22Rv1 (cell line): ENCODE results near the gene ENKD1.

ENCODE experiments used
- ZFX ChIP-seq: fragments of 450-650 bp; IDR thresholded peaks from 2 replicates; pipeline ENCODE4 v1.6.1; 2017; ENCODE audit warnings: antibody characterized with exemption, borderline replicate concordance
- TF ChIP-seq, protein P1 (sequence below): fragments of 450-650 bp; IDR thresholded peaks from 2 replicates; pipeline ENCODE4 v1.5.1; 2017; ENCODE audit warnings: mild to moderate bottlenecking

DNA sequence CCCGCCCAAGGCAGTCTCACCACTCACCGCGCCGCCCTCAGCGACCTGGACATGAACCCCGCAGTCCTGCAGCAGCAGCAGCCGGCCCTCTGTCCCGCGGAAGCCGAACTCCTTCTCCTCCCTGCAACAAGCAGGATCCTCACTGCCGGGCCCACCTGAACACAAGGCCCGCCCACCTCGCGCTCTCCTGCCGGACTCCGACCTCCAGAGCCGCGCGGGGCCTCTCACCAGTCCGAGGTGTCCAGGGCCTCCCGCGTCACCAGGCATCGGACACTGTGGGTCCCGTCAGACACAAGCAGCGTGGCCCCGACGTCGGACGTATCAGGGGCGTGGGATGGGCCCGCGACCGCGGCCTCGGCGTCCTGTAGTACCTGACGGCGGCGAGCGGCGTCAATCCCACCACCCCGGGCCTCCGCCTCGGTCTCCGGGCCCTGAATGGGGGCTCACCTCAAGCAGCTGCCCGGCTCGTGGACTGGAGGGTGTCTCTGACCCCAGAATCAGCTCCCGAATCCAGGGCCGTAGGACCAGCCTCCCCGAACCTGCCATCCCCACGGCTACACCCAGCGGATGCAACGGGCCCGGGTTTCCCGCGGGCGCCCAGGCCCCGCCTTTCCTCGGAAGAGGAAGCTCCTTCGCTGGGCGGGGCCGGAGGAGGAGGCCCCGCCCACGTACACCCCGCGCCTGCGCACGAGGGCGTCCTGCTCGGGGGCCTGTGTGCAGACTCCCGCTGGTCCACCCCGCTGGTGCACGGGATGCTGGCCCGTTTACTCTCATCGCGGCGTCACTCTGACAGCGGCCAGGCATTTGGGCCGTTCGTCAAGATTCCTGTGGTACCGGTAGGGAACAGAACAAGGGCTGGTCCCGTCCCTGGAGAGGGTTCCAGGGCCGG is 6.6 kb downstream of the ENKD1 start, which contains the start of gene ACD:
- TF ChIP-seq, protein P1, sequence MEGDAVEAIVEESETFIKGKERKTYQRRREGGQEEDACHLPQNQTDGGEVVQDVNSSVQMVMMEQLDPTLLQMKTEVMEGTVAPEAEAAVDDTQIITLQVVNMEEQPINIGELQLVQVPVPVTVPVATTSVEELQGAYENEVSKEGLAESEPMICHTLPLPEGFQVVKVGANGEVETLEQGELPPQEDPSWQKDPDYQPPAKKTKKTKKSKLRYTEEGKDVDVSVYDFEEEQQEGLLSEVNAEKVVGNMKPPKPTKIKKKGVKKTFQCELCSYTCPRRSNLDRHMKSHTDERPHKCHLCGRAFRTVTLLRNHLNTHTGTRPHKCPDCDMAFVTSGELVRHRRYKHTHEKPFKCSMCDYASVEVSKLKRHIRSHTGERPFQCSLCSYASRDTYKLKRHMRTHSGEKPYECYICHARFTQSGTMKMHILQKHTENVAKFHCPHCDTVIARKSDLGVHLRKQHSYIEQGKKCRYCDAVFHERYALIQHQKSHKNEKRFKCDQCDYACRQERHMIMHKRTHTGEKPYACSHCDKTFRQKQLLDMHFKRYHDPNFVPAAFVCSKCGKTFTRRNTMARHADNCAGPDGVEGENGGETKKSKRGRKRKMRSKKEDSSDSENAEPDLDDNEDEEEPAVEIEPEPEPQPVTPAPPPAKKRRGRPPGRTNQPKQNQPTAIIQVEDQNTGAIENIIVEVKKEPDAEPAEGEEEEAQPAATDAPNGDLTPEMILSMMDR: no peak
- no peak for TF ChIP-seq ZFX
